AG04450 (cell line): ENCODE measurements around the gene CCDC28A. TPM values are rescaled to one million over a fixed set of nuclear protein-coding genes. Genes with fewer than 3 reads are reported as not detected.
A peak's percentile ranks its signal among the peaks of the same experiment; 100 is the strongest.

Experiments used
- CTCF ChIA-PET: fragments of 300-600, 350-600 bp; formaldehyde crosslinking; extraction: SDS; loops from one replicate; lab custom pipeline; 2022; ENCODE audit warnings: antibody characterized with exemption, inconsistent platforms; lab: Charles Lee
- POLR2A ChIA-PET: fragments of 350-600 bp; formaldehyde crosslinking; extraction: SDS; loops from one replicate; lab custom pipeline; 2021; ENCODE audit warnings: antibody characterized with exemption, inconsistent platforms; lab: Yijun Ruan, JAX
- DNase-seq: peaks from one replicate; pipeline ENCODE4 v3.0.0-alpha.2; 2011; ENCODE audit warnings: low read depth, low spot score
- H3K27ac ChIP-seq: one replicate; pipeline ENCODE4 v1.5.1; 2012; ENCODE audit warnings: low read depth, low read length, control low read depth
- H3K27me3 ChIP-seq: one replicate; pipeline ENCODE4 v1.6.0; 2012; ENCODE audit warnings: low read length; ENCODE audit not compliant: control insufficient read depth, insufficient read depth
- H3K4me3 ChIP-seq: 2 replicates; pipeline ENCODE4 v1.5.1; 2011; ENCODE audit warnings: mild to moderate bottlenecking, low read depth, low read length, control low read depth
- H3K9me3 ChIP-seq: 2 replicates; pipeline ENCODE4 v1.5.1; 2012; ENCODE audit warnings: low read length; ENCODE audit not compliant: control insufficient read depth, insufficient read depth
- polyA plus RNA-seq: library from polyadenylated mRNA; depleted of rRNA; stranded (reverse); fragments of >200 nt; gene quantifications from 2 replicates; pipeline ENCODE4 v1.2.3, GENCODE V29; 2011
- TF ChIP-seq, protein P1 (sequence below): IDR thresholded peaks from 2 replicates; pipeline ENCODE4 v1.5.1; 2011; ENCODE audit warnings: low read depth, low read length, control low read depth, inconsistent platforms

CCDC28A gene
- polyA plus RNA-seq, 1 experiment, result 23.8 TPM

DNA sequence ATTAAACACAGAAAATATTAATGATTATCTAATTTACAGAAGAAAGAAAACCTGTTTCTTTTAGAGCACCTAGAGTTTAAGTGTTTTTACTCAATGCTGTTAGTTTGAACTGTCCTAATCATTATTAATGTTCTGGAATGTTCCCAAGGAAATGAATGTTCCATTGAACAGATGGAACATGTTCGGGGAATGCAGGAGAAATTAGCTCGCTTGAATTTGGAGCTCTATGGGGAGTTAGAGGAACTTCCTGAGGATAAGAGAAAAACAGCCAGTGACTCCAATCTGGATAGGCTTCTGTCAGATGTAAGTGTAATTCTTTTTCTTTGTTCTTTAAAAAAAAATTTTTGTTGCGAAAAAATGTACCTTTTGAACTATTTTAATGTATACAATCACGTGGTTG is 11.5 kb downstream of the CCDC28A start:
- no peaks in the 10 kb centered on the region for H3K27me3 ChIP-seq
- ChIA-PET CTCF (no interaction called here), POLR2A (no interaction called here)
- DNase-seq, result no peak
- TF ChIP-seq, protein P1, sequence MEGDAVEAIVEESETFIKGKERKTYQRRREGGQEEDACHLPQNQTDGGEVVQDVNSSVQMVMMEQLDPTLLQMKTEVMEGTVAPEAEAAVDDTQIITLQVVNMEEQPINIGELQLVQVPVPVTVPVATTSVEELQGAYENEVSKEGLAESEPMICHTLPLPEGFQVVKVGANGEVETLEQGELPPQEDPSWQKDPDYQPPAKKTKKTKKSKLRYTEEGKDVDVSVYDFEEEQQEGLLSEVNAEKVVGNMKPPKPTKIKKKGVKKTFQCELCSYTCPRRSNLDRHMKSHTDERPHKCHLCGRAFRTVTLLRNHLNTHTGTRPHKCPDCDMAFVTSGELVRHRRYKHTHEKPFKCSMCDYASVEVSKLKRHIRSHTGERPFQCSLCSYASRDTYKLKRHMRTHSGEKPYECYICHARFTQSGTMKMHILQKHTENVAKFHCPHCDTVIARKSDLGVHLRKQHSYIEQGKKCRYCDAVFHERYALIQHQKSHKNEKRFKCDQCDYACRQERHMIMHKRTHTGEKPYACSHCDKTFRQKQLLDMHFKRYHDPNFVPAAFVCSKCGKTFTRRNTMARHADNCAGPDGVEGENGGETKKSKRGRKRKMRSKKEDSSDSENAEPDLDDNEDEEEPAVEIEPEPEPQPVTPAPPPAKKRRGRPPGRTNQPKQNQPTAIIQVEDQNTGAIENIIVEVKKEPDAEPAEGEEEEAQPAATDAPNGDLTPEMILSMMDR, result no peak
- no peak overlapping the region for H3K4me3 ChIP-seq
- H3K9me3 ChIP-seq, result no peaks in the 10 kb centered on the region
- no peak overlapping the region for H3K27ac ChIP-seq

DNA sequence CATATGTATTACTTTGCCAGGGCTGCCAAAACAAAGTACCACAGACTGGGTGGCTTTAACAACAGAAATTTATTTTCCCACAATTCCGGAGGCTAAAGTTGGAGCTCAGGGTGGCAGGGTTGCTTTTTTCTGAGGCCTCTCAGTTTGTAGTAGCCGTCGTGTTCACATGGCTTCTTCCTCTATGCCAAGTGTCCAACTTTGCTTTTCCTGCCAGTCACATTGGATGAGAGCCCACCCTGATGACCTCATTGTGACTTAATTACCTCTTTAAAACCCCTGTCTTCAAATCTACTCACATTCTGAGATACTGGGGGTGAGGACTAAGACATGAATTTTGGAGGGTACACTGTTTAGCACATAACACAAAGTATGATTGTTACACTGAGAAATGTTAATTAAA is 12.4 kb downstream of the CCDC28A start:
- Histone ChIP-seq H3K4me3 (no peak overlapping the region), H3K27me3 (no peaks in the 10 kb centered on the region), H3K9me3 (no peaks in the 10 kb centered on the region), H3K27ac (no peak overlapping the region)
- POLR2A ChIA-PET, result no interaction called here
- no peak for DNase-seq
- CTCF ChIA-PET, result no interaction called here
- TF ChIP-seq, protein P1, result no peak

GRCh38 chr6:138787138-138787537 is 13.6 kb downstream of the CCDC28A start:
- no peak for DNase-seq
- TF ChIP-seq, protein P1, result no peak
- no peaks in the 10 kb centered on the region for H3K9me3 ChIP-seq
- H3K27me3 ChIP-seq, result no peaks in the 10 kb centered on the region
- H3K4me3 ChIP-seq, result no peak overlapping the region
- H3K27ac ChIP-seq, result no peak overlapping the region
- CTCF ChIA-PET, result interaction anchor here (0.6 kb wide), 2 partner anchors 8 to 786 kb away, joined by 4 to 5 read pairs; no protein-coding TSS in a partner anchor
- POLR2A ChIA-PET, result no interaction called here

DNA sequence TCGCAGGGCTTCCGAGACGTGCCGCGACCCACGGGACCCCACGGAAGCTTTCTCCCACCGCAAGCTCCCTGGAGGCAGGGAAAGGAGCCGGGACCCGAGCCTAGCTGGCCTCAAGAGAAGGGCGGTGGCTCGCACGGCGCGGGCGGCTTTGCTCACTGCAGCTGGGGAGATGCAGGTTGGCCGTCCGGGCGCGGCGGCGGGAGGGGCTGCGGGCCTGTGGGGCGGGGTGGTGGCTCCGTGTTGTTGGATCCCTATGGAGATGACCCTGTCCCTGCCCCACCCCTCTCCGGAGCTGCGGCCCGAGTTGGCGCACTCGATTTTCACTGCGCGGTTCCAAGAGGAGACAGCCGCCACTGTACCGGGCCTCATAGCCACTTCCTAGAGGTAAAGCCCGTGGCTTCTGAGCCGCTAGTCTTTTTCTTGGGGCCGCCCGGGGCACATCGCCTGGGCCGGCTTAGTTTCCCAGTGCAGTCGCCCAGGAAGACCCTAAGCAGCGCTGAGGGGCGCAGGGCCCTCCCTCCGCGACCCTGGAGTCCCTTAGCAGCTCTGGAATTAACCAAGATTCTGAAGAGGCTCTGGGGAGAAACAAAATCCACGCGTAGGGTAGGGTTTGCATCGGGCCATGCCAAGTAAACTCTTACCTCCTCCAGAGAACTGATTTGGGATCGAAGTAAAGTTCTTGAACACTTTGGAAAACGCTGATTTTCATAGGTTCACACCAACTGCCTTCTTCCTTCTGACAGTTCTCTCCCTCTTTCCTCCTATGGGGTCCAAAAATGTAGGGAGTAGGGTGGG is 22.4 kb downstream of the CCDC28A start, which contains the start of gene ECT2L:
ECT2L (plus strand) TSS at position 279 of the 795 bp plus-strand sequence. CDS start 17,188 bp downstream, outside the sequence.
- POLR2A ChIA-PET, result no interaction called here

More for the DNA sequence above, 22.4 kb downstream of the CCDC28A start, which contains the start of gene ECT2L:
- Histone ChIP-seq H3K9me3 (no peaks in the 10 kb centered on the region; the same call in 1 of the 2 replicates), H3K27me3 (no peaks in the 10 kb centered on the region), H3K4me3 (peak within 1 kb of the TSS; percentile 27; the same call in 1 of the 2 replicates), H3K27ac (no peak within 1 kb of the TSS)
- DNase-seq, result no peak
- CTCF ChIA-PET, result interaction anchor here (1.1 to 2.1 kb wide), 2 partner anchors 30 to 193 kb away, joined by 3 to 5 read pairs; no protein-coding TSS in a partner anchor
- TF ChIP-seq, protein P1, result no peak
